Measurements from ENCODE around the gene CLSTN1.

The CLSTN1 gene

GRCh38 chr1:9842073-9842711, 18.4 kb upstream of the CLSTN1 start:
- Histone ChIP-seq H3K79me2 (ENCODE audit: insufficient read depth, low read length) (no peaks in the 10 kb centered on the region), H4K20me1 (ENCODE audit: low read depth, low read length) (no peaks in the 10 kb centered on the region), H3K9me2 (replicated peaks; ENCODE audit: insufficient read depth, low read length) (no peaks in the 10 kb centered on the region), H3F3A (ENCODE audit: insufficient read depth) (no peaks in the 10 kb centered on the region), H3K36me3 (ENCODE audit: low read length) (no peaks in the 10 kb centered on the region), H3K27me3 (ENCODE audit: low read length) (no peaks in the 10 kb centered on the region), H3K4me2 (ENCODE audit: low read depth, low read length, poor library complexity, severe bottlenecking) (no peak overlapping the region), H3K4me3 (ENCODE audit: insufficient read depth, low read length, poor library complexity, severe bottlenecking) (no peak overlapping the region), H3K9me3 (ENCODE audit: insufficient read depth, low read length) (no peaks in the 10 kb centered on the region), H3K27ac (ENCODE audit: low read depth, low read length) (no peak overlapping the region), H3K9ac (ENCODE audit: low read length) (no peak overlapping the region), H2AFZ (ENCODE audit: low read depth, low read length, severe bottlenecking) (no peak overlapping the region)
- TF ChIP-seq EZH2phosphoT487 (conservative IDR thresholded peaks at IDR 0.05; ENCODE audit: low read length), result no peak
- TF ChIP-seq CTCF (IDR thresholded peaks at IDR 0.05; ENCODE audit: insufficient read depth, low read length, poor library complexity, severe bottlenecking), result no peak

GRCh38 chr1:9841460-9841859, 17.7 kb upstream of the CLSTN1 start:
- H3K4me2 ChIP-seq (ENCODE audit: low read depth, low read length, poor library complexity, severe bottlenecking), result no peak overlapping the region
- no peak overlapping the region for H2AFZ ChIP-seq (ENCODE audit: low read depth, low read length, severe bottlenecking)
- H3K9me3 ChIP-seq (ENCODE audit: insufficient read depth, low read length), result no peaks in the 10 kb centered on the region
- no peak overlapping the region for H3K27ac ChIP-seq (ENCODE audit: low read depth, low read length)
- no peaks in the 10 kb centered on the region for H3K27me3 ChIP-seq (ENCODE audit: low read length)
- H4K20me1 ChIP-seq (ENCODE audit: low read depth, low read length), result no peaks in the 10 kb centered on the region
- no peaks in the 10 kb centered on the region for H3F3A ChIP-seq (ENCODE audit: insufficient read depth)
- TF ChIP-seq EZH2phosphoT487 (conservative IDR thresholded peaks at IDR 0.05; ENCODE audit: low read length), result no peak
- no peak for TF ChIP-seq CTCF (IDR thresholded peaks at IDR 0.05; ENCODE audit: insufficient read depth, low read length, poor library complexity, severe bottlenecking)
- H3K9me2 ChIP-seq (replicated peaks; ENCODE audit: insufficient read depth, low read length), result no peaks in the 10 kb centered on the region
- no peaks in the 10 kb centered on the region for H3K36me3 ChIP-seq (ENCODE audit: low read length)
- H3K4me3 ChIP-seq (ENCODE audit: insufficient read depth, low read length, poor library complexity, severe bottlenecking), result no peak overlapping the region
- H3K79me2 ChIP-seq (ENCODE audit: insufficient read depth, low read length), result no peaks in the 10 kb centered on the region
- H3K9ac ChIP-seq (ENCODE audit: low read length), result no peak overlapping the region

- Histone ChIP-seq H3K27me3 (ENCODE audit: low read length) (no peaks in the 10 kb centered on the region), H3K9ac (ENCODE audit: low read length) (no peak overlapping the region), H3K9me3 (ENCODE audit: insufficient read depth, low read length) (no peaks in the 10 kb centered on the region), H4K20me1 (ENCODE audit: low read depth, low read length) (no peaks in the 10 kb centered on the region), H3K4me3 (ENCODE audit: insufficient read depth, low read length, poor library complexity, severe bottlenecking) (no peak overlapping the region), H3K4me2 (ENCODE audit: low read depth, low read length, poor library complexity, severe bottlenecking) (no peak overlapping the region), H3K79me2 (ENCODE audit: insufficient read depth, low read length) (no peaks in the 10 kb centered on the region), H2AFZ (ENCODE audit: low read depth, low read length, severe bottlenecking) (no peak overlapping the region), H3K9me2 (replicated peaks; ENCODE audit: insufficient read depth, low read length) (no peaks in the 10 kb centered on the region), H3F3A (ENCODE audit: insufficient read depth) (no peaks in the 10 kb centered on the region), H3K27ac (ENCODE audit: low read depth, low read length) (no peak overlapping the region), H3K36me3 (ENCODE audit: low read length) (no peaks in the 10 kb centered on the region)
- TF ChIP-seq CTCF (IDR thresholded peaks at IDR 0.05; ENCODE audit: insufficient read depth, low read length, poor library complexity, severe bottlenecking) (no peak), EZH2phosphoT487 (conservative IDR thresholded peaks at IDR 0.05; ENCODE audit: low read length) (no peak)
Observed at GRCh38 chr1:9840176-9840575, 16.4 kb upstream of the CLSTN1 start.
